Naive thymus-derived CD4-positive, alpha-beta T cell (primary cell): ENCODE measurements around the gene ZDHHC14. TPM values are rescaled to one million over a fixed set of nuclear protein-coding genes. Genes with fewer than 3 reads are reported as not detected.
"Not testable (repeated sequence)": the region's sequence is repeated elsewhere in the genome, so short reads cannot be mapped to it uniquely, and the experiment has no call there.

Experiments
- ATAC-seq: fragments of 150-1000 bp; cut with Tn5 transposase; 2 replicates; pipeline ENCODE4 v1.10.0; 2021; ENCODE audit warnings: mild to moderate bottlenecking, moderate library complexity
- CTCF ChIA-PET: fragments of 350-600 bp; sonication (Branson Sonifier 250); formaldehyde crosslinking; loops from one replicate; lab custom pipeline; 2021; ENCODE audit warnings: antibody characterized with exemption; lab: Charles Lee
- POLR2A ChIA-PET: fragments of 350-600 bp; sonication (Branson Sonifier 250); formaldehyde crosslinking; loops from one replicate; lab custom pipeline; 2021; ENCODE audit warnings: antibody characterized with exemption, inconsistent platforms; lab: Charles Lee
- DNase-seq, 9 donors: peaks; one replicate each; pipeline versions ENCODE4 v3.0.0 to v3.0.0-alpha.2; 2020 to 2022; ENCODE audit warnings: mixed read lengths in 1 of 9
- H3K27ac ChIP-seq: one replicate; pipeline ENCODE4 v1.7.0; 2013; ENCODE audit warnings: mild to moderate bottlenecking, low read depth, low read length, moderate library complexity
- H3K27me3 ChIP-seq, 2 donors: one replicate each; pipeline ENCODE4 v1.7.0; 2013; ENCODE audit warnings: low read length in 2 of 2, mild to moderate bottlenecking in 2 of 2, moderate library complexity in 2 of 2; ENCODE audit not compliant: control insufficient read depth in 2 of 2, insufficient read depth in 2 of 2
- H3K36me3 ChIP-seq, 3 experiments: 1 replicate in 2 of 3; 2 replicates in 1 of 3; pipeline ENCODE4 v1.7.0; 2013; ENCODE audit warnings: low read length in 3 of 3, mild to moderate bottlenecking in 3 of 3, moderate library complexity in 1 of 3; ENCODE audit not compliant: insufficient read depth in 3 of 3, control insufficient read depth in 2 of 3
- H3K4me1 ChIP-seq, 2 donors: one replicate each; pipeline ENCODE4 v1.7.0; 2013; ENCODE audit warnings: low read length in 2 of 2, mild to moderate bottlenecking in 2 of 2, moderate library complexity in 1 of 2; ENCODE audit not compliant: control insufficient read depth in 2 of 2, insufficient read depth in 2 of 2
- H3K4me3 ChIP-seq: 2 replicates; pipeline ENCODE4 v1.7.0; 2013; ENCODE audit warnings: mild to moderate bottlenecking, low read length
- H3K9me3 ChIP-seq, 3 experiments: 1 replicate in 2 of 3; 2 replicates in 1 of 3; pipeline ENCODE4 v1.7.0; 2013; ENCODE audit warnings: low read length in 3 of 3; ENCODE audit not compliant: control insufficient read depth in 2 of 3
- H3K27ac Mint-ChIP-seq, 9 donors: one replicate each; pipeline ENCODE4 v1.8.0; 2020 to 2022; ENCODE audit warnings: mixed read lengths in 9 of 9, mild to moderate bottlenecking in 8 of 9, moderate library complexity in 5 of 9, inconsistent platforms in 2 of 9
- H3K27me3 Mint-ChIP-seq, 5 donors: one replicate each; pipeline ENCODE4 v1.8.0; 2021 to 2022; ENCODE audit warnings: mixed read lengths in 5 of 5, mild to moderate bottlenecking in 1 of 5
- H3K36me3 Mint-ChIP-seq, 5 donors: one replicate each; pipeline ENCODE4 v1.8.0; 2020 to 2022; ENCODE audit warnings: mixed read lengths in 5 of 5, mild to moderate bottlenecking in 3 of 5, inconsistent platforms in 1 of 5
- H3K4me1 Mint-ChIP-seq, 7 donors: one replicate each; pipeline ENCODE4 v1.8.0; 2020 to 2022; ENCODE audit warnings: mixed read lengths in 7 of 7, mild to moderate bottlenecking in 3 of 7, inconsistent platforms in 1 of 7
- H3K4me3 Mint-ChIP-seq, 10 donors: one replicate each; pipeline ENCODE4 v1.8.0; 2020 to 2022; ENCODE audit warnings: mild to moderate bottlenecking in 10 of 10, mixed read lengths in 10 of 10, moderate library complexity in 6 of 10, inconsistent platforms in 2 of 10
- H3K9me3 Mint-ChIP-seq, 11 donors: one replicate each; pipeline ENCODE4 v1.8.0; 2020 to 2022; ENCODE audit warnings: mixed read lengths in 11 of 11, mild to moderate bottlenecking in 4 of 11, inconsistent platforms in 1 of 11, moderate library complexity in 1 of 11
- intact Hi-C, 2 donors: fragments of 100-400 bp; cut with micrococcal nuclease; formaldehyde crosslinking; loops; one replicate each; pipeline ENCODE4 v1.15.1; 2023
- polyA plus RNA-seq, 2 donors: library from polyadenylated mRNA; unstranded; fragments of 300-500 nt; fragmentation: Illumina TruSeq; gene quantifications; one replicate each; pipeline ENCODE4 v1.2.3, GENCODE V29; 2021
- total RNA-seq, 6 experiments: library from RNA in 5 of 6; stranded (reverse) in 5 of 6; gene quantifications; 1 replicate in 5 of 6; 2 replicates in 1 of 6; pipeline ENCODE4 v1.2.3 and lab custom pipeline; 2021 to 2026

Gene ZDHHC14
- total and polyA plus RNA-seq, 7 experiments from 2014 or later, result 0.13 to 18.2 (median 0.95) TPM

DNA sequence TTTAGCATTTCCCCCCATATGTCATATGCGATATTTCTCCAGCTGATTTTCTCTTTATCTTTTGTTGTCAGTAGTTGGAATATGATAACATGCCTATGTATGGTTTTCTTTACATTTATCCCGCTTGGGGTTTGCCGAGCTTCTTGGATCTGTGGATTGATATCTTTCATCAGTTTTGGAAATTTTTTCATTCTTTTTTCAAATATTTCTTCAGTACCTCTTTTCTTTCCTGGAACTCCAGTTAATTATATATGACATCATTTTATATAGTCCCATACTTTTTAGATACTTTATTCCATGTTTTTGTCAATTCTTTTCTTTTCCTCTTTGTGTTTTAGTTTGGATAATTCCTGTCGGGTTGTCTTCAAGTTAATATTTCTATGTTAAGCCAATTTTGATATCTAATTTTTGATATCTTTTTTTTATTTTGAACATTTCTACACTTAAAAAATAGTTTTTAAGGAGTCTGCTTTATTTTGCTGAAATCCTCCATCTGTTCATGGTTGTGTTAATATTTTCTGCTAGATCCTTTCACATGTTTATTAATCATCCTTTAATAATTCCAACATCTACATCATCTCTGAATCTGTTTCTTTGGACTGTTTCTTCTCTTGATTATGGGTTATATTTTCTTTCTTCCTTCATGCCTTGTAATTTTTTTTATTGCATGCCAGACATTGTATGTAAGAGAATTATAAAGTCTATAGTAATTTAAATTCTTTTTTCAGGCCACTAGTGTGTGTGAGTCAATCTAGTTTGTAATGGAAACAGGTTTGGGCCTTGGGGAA, 9.5 kb downstream of the ZDHHC14 start:
- Histone ChIP-seq H3K9me3 (peaks cover 0 to 7% (median 0%) of the 10 kb centered on the region in 3 experiments), H3K27me3 (no peaks in the 10 kb centered on the region), H3K36me3 (no peaks in the 10 kb centered on the region), H3K4me1 (no peaks in the 10 kb centered on the region), H3K27ac (no peak overlapping the region), H3K4me3 (no peak overlapping the region)
- Mint-ChIP-seq H3K9me3 (peaks cover 0 to 25% (median 16%) of the 10 kb centered on the region in 11 donors), H3K27me3 (no peaks in the 10 kb centered on the region), H3K4me1 (peaks cover 0 to 19% (median 0%) of the 10 kb centered on the region in 7 donors), H3K36me3 (peaks cover 3 to 46% (median 10%) of the 10 kb centered on the region in 5 donors), H3K4me3 (no peak overlapping the region), H3K27ac (no peak overlapping the region)
- DNase-seq, result no peak
- CTCF ChIA-PET, result no interaction called here
- no peak for ATAC-seq
- POLR2A ChIA-PET, result interaction anchor here (0.6 kb wide), 2 partner anchors 10 to 155 kb away, joined by 3 to 4 read pairs; partner anchors contain the start of gene ZDHHC14
- intact Hi-C loops, result no loop called here

- CTCF ChIA-PET, result no interaction called here
- H3K4me3 ChIP-seq, result no peak overlapping the region
- no peaks in the 10 kb centered on the region for H3K27me3 ChIP-seq
- H3K4me3 Mint-ChIP-seq, result no peak overlapping the region
- no peaks in the 10 kb centered on the region for H3K36me3 ChIP-seq
- H3K4me1 Mint-ChIP-seq, result peaks cover 0 to 15% (median 0%) of the 10 kb centered on the region in 7 donors
- peaks cover 0 to 7% (median 0%) of the 10 kb centered on the region in 3 experiments for H3K9me3 ChIP-seq
- H3K27ac Mint-ChIP-seq, result no peak overlapping the region
- intact Hi-C loops, result no loop called here
- no peaks in the 10 kb centered on the region for H3K4me1 ChIP-seq
- H3K27me3 Mint-ChIP-seq, result no peaks in the 10 kb centered on the region
- DNase-seq (no peak), ATAC-seq (no peak)
- POLR2A ChIA-PET, result no interaction called here
- peaks cover 3 to 45% (median 10%) of the 10 kb centered on the region in 5 donors for H3K36me3 Mint-ChIP-seq
- peaks cover 0 to 25% (median 16%) of the 10 kb centered on the region in 11 donors for H3K9me3 Mint-ChIP-seq
- no peak overlapping the region for H3K27ac ChIP-seq
Observed at GRCh38 chr6:157392927-157393668, 12.1 kb downstream of the ZDHHC14 start.

GRCh38 chr6:157393669-157394327, 12.8 kb downstream of the ZDHHC14 start:
- Histone ChIP-seq H3K27ac (no peak overlapping the region), H3K9me3 (peaks cover 0 to 7% (median 0%) of the 10 kb centered on the region in 3 experiments), H3K4me1 (no peaks in the 10 kb centered on the region), H3K36me3 (no peaks in the 10 kb centered on the region), H3K27me3 (no peaks in the 10 kb centered on the region), H3K4me3 (no peak overlapping the region)
- H3K27ac Mint-ChIP-seq, result no peak overlapping the region
- no peak overlapping the region for H3K4me3 Mint-ChIP-seq
- peaks cover 3 to 42% (median 10%) of the 10 kb centered on the region in 5 donors for H3K36me3 Mint-ChIP-seq
- peaks cover 0 to 25% (median 16%) of the 10 kb centered on the region in 11 donors for H3K9me3 Mint-ChIP-seq
- POLR2A ChIA-PET, result no interaction called here
- DNase-seq, result no peak
- intact Hi-C loops, result no loop called here
- peaks cover 0 to 13% (median 0%) of the 10 kb centered on the region in 7 donors for H3K4me1 Mint-ChIP-seq
- CTCF ChIA-PET, result no interaction called here
- no peaks in the 10 kb centered on the region for H3K27me3 Mint-ChIP-seq
- no peak for ATAC-seq

DNA sequence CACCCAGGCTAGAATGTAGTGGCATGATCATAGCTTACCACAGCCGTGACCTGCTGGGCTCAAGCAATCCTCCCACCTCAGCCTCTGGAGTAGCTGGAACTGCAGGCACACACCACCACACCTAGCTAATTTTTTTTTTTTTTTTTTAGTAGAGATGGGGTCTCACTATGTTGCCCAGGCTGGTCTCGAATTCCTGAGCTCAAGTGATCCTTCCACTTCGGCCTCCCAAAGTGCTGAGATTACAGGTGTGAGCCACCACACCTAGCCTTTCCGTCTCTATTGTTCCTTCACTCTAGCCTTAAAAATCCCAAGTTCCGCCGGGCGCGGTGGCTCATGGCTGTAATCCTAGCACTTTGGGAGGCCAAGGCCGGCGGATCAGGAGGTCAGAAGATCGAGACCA, 14.2 kb downstream of the ZDHHC14 start:
- H3K27me3 ChIP-seq, H3K4me3 Mint-ChIP-seq, H3K36me3 ChIP-seq, H3K4me1 ChIP-seq, H3K4me3 ChIP-seq, DNase-seq, H3K9me3 ChIP-seq, ATAC-seq, H3K27me3 Mint-ChIP-seq, POLR2A ChIA-PET, CTCF ChIA-PET, intact Hi-C loops, H3K4me1 Mint-ChIP-seq, H3K27ac Mint-ChIP-seq, H3K27ac ChIP-seq: not testable (repeated sequence)
- Mint-ChIP-seq H3K36me3 (peaks cover 3 to 34% (median 10%) of the 10 kb centered on the region in 5 donors), H3K9me3 (peaks cover 0 to 21% (median 13%) of the 10 kb centered on the region in 11 donors)

- no peak overlapping the region for H3K4me3 ChIP-seq
- DNase-seq (no peak), ATAC-seq (no peak)
- Mint-ChIP-seq H3K4me1 (peaks cover 0 to 10% (median 0%) of the 10 kb centered on the region in 7 donors), H3K9me3 (peaks cover 0 to 13% (median 7%) of the 10 kb centered on the region in 11 donors), H3K4me3 (no peak overlapping the region), H3K27me3 (no peaks in the 10 kb centered on the region), H3K36me3 (peaks cover 3 to 27% (median 8%) of the 10 kb centered on the region in 5 donors), H3K27ac (no peak overlapping the region)
- intact Hi-C loops, result no loop called here
- H3K4me1 ChIP-seq, result no peaks in the 10 kb centered on the region
- POLR2A ChIA-PET, result interaction anchor here (0.7 kb wide), 1 partner anchor 316 kb away, joined by 4 read pairs; no protein-coding TSS in a partner anchor
- CTCF ChIA-PET, result no interaction called here
- H3K27me3 ChIP-seq, result no peaks in the 10 kb centered on the region
- H3K27ac ChIP-seq, result no peak overlapping the region
- no peaks in the 10 kb centered on the region for H3K36me3 ChIP-seq
- H3K9me3 ChIP-seq, result peaks cover 0 to 5% (median 0%) of the 10 kb centered on the region in 3 experiments
Observed at GRCh38 chr6:157396026-157396425, 15.0 kb downstream of the ZDHHC14 start.

DNA sequence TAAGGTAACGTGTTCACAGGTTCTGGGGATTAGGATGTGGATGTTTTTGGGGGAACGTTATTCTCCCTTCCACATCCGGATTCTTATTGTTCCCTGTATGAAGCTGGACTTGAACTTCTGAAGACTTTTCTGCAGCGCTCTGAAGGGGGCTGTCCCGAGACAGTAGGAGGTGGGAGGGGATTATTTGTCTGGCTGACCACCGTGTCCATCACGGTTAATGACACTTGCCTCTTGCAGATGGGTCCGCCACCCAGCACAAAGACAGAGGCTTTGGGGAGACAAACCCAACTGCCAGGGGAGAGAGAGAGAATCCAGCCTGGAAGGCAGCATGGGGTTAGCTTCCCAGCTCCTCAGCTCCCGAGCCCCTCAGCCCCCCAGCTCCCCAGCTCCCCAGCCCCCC, 16.7 kb downstream of the ZDHHC14 start:
- peaks cover 0 to 16% (median 3%) of the 10 kb centered on the region in 5 donors for H3K36me3 Mint-ChIP-seq
- intact Hi-C loops, result no loop called here
- no peaks in the 10 kb centered on the region for H3K4me1 ChIP-seq
- H3K4me3 ChIP-seq, result no peak overlapping the region
- ATAC-seq, result no peak
- ChIA-PET POLR2A (no interaction called here), CTCF (interaction anchor here (0.7 kb wide), 1 partner anchor 698 kb away, joined by 3 read pairs; no protein-coding TSS in a partner anchor)
- no peak overlapping the region for H3K27ac ChIP-seq
- no peak for DNase-seq
- peaks cover 0 to 4% (median 0%) of the 10 kb centered on the region in 11 donors for H3K9me3 Mint-ChIP-seq
- H3K4me1 Mint-ChIP-seq, result peaks cover 0 to 10% (median 0%) of the 10 kb centered on the region in 7 donors
- no peaks in the 10 kb centered on the region for H3K36me3 ChIP-seq
- H3K27me3 ChIP-seq, result no peaks in the 10 kb centered on the region
- H3K9me3 ChIP-seq, result no peaks in the 10 kb centered on the region
- H3K27me3 Mint-ChIP-seq, result no peaks in the 10 kb centered on the region
- H3K27ac Mint-ChIP-seq, result no peak overlapping the region
- no peak overlapping the region for H3K4me3 Mint-ChIP-seq
